GM23338 (cell line): ENCODE results near the gene PLAAT5.

Experiments
- EZH2 ChIP-seq: fragments of 200-600 bp; sonication (generic); IDR thresholded peaks from one replicate; pipeline ENCODE4 v1.8.0; 2017; ENCODE audit warnings: antibody characterized with exemption, mild to moderate bottlenecking, low read depth; ENCODE audit not compliant: unreplicated experiment
- JUNB ChIP-seq: IDR thresholded peaks from one replicate; pipeline ENCODE4 v1.6.1; 2016; ENCODE audit warnings: antibody characterized with exemption; ENCODE audit not compliant: unreplicated experiment
- POLR2AphosphoS5 ChIP-seq: IDR thresholded peaks from 2 replicates; pipeline ENCODE4 v1.6.1; 2016; ENCODE audit warnings: antibody characterized with exemption, low read depth
- TF ChIP-seq, protein P1 (sequence below), 2 experiments: fragments of 200-600 bp in 1 of 2; sonication (generic) in 1 of 2; conservative IDR thresholded peaks; 2 replicates each; pipeline versions ENCODE4 v1.5.1 to v1.6.1; 2016 to 2017; ENCODE audit warnings: antibody characterized with exemption in 2 of 2, low read depth in 2 of 2, mild to moderate bottlenecking in 2 of 2, moderate library complexity in 1 of 2
- TF ChIP-seq, protein P2 (sequence below): IDR thresholded peaks from one replicate; pipeline ENCODE4 v1.6.1; 2018; ENCODE audit warnings: antibody characterized with exemption; ENCODE audit not compliant: unreplicated experiment

DNA sequence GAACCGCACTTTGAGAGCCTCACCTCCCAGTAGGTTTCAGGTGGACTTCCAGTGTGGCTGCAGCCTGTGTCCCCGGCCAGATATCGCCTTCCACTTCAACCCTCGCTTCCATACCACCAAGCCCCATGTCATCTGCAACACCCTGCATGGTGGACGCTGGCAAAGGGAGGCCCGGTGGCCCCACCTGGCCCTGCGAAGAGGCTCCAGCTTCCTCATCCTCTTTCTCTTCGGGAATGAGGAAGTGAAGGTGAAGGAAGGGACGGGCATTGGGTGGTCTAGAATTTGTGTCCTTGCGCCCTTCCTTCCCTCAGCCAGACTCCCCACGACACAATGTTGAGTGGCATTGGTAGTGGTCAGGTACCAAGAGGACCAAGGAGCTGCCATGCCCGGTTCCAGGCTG, 17.8 kb upstream of the PLAAT5 start:
- TF ChIP-seq POLR2AphosphoS5 (no peak), EZH2 (no peak), JUNB (no peak)
- TF ChIP-seq, protein P1, sequence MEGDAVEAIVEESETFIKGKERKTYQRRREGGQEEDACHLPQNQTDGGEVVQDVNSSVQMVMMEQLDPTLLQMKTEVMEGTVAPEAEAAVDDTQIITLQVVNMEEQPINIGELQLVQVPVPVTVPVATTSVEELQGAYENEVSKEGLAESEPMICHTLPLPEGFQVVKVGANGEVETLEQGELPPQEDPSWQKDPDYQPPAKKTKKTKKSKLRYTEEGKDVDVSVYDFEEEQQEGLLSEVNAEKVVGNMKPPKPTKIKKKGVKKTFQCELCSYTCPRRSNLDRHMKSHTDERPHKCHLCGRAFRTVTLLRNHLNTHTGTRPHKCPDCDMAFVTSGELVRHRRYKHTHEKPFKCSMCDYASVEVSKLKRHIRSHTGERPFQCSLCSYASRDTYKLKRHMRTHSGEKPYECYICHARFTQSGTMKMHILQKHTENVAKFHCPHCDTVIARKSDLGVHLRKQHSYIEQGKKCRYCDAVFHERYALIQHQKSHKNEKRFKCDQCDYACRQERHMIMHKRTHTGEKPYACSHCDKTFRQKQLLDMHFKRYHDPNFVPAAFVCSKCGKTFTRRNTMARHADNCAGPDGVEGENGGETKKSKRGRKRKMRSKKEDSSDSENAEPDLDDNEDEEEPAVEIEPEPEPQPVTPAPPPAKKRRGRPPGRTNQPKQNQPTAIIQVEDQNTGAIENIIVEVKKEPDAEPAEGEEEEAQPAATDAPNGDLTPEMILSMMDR (conservative IDR thresholded peaks at IDR 0.05; ENCODE audit: low read depth in 2 of 2) = no peak
- TF ChIP-seq, protein P2, sequence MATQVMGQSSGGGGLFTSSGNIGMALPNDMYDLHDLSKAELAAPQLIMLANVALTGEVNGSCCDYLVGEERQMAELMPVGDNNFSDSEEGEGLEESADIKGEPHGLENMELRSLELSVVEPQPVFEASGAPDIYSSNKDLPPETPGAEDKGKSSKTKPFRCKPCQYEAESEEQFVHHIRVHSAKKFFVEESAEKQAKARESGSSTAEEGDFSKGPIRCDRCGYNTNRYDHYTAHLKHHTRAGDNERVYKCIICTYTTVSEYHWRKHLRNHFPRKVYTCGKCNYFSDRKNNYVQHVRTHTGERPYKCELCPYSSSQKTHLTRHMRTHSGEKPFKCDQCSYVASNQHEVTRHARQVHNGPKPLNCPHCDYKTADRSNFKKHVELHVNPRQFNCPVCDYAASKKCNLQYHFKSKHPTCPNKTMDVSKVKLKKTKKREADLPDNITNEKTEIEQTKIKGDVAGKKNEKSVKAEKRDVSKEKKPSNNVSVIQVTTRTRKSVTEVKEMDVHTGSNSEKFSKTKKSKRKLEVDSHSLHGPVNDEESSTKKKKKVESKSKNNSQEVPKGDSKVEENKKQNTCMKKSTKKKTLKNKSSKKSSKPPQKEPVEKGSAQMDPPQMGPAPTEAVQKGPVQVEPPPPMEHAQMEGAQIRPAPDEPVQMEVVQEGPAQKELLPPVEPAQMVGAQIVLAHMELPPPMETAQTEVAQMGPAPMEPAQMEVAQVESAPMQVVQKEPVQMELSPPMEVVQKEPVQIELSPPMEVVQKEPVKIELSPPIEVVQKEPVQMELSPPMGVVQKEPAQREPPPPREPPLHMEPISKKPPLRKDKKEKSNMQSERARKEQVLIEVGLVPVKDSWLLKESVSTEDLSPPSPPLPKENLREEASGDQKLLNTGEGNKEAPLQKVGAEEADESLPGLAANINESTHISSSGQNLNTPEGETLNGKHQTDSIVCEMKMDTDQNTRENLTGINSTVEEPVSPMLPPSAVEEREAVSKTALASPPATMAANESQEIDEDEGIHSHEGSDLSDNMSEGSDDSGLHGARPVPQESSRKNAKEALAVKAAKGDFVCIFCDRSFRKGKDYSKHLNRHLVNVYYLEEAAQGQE = no peak
